Measurements from ENCODE around the gene CCDC24. TPM values are rescaled to one million over a fixed set of nuclear protein-coding genes. Genes with fewer than 3 reads are reported as not detected.

The CCDC24 gene
- total RNA-seq, 3 donors from 2014 or later: 1.0 to 1.8 (median 1.2) TPM

- no peaks in the 10 kb centered on the region for H3K27me3 Mint-ChIP-seq (ENCODE audit: low read depth)
- DNase-seq (no peak), ATAC-seq (no peak)
- peaks cover 2% of the 10 kb centered on the region for H3K36me3 Mint-ChIP-seq (ENCODE audit: insufficient read depth)
- no peak overlapping the region for H3K4me3 Mint-ChIP-seq
- no peaks in the 10 kb centered on the region for H3K9me3 Mint-ChIP-seq
- peaks cover 11% of the 10 kb centered on the region for H3K4me1 Mint-ChIP-seq (ENCODE audit: low read depth)
Measured at GRCh38 chr1:43994071-43994470, 2.7 kb downstream of the CCDC24 start.

DNA sequence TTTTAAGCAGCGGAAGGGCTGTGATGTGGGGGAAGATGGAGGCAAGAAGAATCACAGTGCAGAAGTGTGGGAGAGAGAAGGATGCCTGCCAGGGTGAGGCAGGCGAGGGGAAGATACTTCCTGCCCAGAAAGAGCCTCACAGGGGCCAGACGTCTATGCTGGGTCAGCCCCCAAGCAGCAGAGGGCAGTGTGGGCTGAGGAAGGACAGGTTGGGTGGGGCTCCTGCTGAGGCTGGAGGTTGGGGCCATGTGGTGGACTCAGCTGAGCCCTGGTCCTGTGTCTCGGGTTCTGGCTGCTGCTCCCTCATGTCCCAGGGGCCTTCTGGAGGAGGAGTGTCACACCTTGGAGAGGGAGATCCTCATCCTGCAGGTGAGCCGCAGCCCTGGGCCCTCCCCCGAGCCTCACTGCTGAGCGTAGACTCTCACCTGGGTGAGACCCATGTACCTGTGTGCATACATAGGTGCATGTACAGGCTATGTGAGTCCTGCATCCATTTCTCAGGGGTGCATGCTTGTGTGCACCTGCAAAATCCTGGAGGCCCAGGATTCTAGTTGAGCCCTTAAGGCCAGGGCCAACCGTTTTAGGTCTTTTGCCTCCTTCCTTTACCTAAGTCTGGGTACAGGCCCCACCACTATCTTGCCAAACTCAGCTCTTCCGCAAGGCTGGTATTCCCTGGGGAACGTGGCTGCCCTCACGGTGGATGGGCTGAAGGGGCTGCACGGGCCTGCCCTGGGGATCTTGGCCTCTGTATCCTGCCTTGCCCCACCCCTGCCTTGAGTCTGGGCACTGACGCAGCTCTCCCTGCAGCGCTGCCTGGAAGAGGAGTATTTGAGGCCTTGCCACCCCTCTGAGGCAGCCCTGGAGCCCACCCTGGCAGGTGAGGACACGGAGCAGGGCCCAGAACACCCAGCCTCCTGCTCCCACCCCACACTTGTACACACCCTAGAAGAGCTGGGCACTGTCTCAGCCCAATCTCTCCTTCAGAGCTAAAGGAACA lies 3.7 kb downstream of the CCDC24 start:
- no peak for DNase-seq
- no peaks in the 10 kb centered on the region for H3K9me3 Mint-ChIP-seq
- no peaks in the 10 kb centered on the region for H3K27me3 Mint-ChIP-seq (ENCODE audit: low read depth)
- no peak overlapping the region for H3K4me3 Mint-ChIP-seq
- no peak for ATAC-seq
- H3K36me3 Mint-ChIP-seq (ENCODE audit: insufficient read depth): peaks cover 2% of the 10 kb centered on the region
- H3K4me1 Mint-ChIP-seq (ENCODE audit: low read depth): peaks cover 11% of the 10 kb centered on the region

- peaks cover 2% of the 10 kb centered on the region for H3K36me3 Mint-ChIP-seq (ENCODE audit: insufficient read depth)
- DNase-seq: no peak
- ATAC-seq: no peak
- H3K27me3 Mint-ChIP-seq (ENCODE audit: low read depth): no peaks in the 10 kb centered on the region
- peaks cover 11% of the 10 kb centered on the region for H3K4me1 Mint-ChIP-seq (ENCODE audit: low read depth)
- no peak overlapping the region for H3K4me3 Mint-ChIP-seq
- H3K9me3 Mint-ChIP-seq: no peaks in the 10 kb centered on the region
Measured at GRCh38 chr1:43995984-43996732, 4.8 kb downstream of the CCDC24 start.

DNA sequence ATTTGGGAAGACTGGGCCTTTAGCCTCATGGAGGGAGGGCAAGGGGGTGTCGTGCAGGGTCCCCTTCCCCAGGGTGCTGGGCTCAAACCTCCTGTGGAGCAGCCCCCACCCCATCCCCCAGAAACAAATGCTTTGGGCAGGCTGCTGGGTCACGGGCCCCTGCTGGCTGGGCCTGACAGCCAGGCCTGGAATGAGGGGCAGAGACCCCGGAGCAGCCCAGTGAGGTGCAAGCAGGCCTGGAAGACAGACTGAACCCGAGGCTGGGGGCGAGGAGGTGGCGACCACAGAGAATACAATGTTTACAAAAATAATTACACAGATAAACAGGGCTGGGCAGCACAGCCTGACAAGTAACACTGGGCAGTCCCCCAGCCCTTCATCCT lies 5.3 kb downstream of the CCDC24 start:
- Mint-ChIP-seq H3K36me3 (ENCODE audit: insufficient read depth) (peaks cover 2% of the 10 kb centered on the region), H3K4me3 (no peak overlapping the region), H3K27me3 (ENCODE audit: low read depth) (no peaks in the 10 kb centered on the region), H3K9me3 (no peaks in the 10 kb centered on the region), H3K4me1 (ENCODE audit: low read depth) (peaks cover 10% of the 10 kb centered on the region)
- no peak for DNase-seq
- ATAC-seq: no peak

DNA sequence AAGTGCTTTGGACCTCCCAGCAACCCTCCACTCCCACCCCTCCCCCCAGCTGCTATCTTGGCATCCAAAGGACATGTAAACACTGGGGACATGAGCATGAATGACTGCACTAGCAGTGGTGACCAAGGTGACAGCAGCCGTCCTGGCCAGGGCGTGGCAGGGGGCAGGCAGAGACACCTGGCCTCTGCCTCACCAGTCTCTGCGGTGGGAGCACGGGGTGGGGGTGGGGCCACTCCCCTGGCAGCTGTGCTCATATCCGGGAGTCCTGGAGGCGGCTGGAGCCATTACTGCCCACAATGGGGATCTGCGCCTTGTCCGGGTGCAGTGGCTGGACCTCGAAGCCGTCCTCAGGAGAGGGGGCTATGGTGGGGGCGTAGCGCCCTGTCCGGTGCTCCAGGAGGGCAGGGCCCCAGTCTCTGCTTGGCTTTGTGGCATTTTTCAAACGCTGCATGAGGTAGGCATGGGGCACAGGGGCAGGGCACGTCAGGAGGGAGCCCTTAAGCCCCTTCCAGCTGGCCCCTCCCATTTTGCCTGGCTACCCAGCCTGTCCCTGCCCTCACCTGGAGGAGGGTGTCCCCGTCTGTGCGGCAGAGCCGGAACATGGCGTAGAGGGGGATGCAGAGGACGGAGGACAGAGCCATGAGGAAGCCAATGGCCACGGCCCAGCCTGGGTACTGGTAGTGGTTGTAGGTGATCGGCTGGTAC lies 6.0 kb downstream of the CCDC24 start:
- DNase-seq (no peak), ATAC-seq (no peak)
- no peaks in the 10 kb centered on the region for H3K9me3 Mint-ChIP-seq
- H3K4me3 Mint-ChIP-seq: no peak overlapping the region
- peaks cover 2% of the 10 kb centered on the region for H3K36me3 Mint-ChIP-seq (ENCODE audit: insufficient read depth)
- peaks cover 4% of the 10 kb centered on the region for H3K4me1 Mint-ChIP-seq (ENCODE audit: low read depth)
- no peaks in the 10 kb centered on the region for H3K27me3 Mint-ChIP-seq (ENCODE audit: low read depth)

GRCh38 chr1:43998000-43998378 lies 6.6 kb downstream of the CCDC24 start:
- no peaks in the 10 kb centered on the region for H3K9me3 Mint-ChIP-seq
- no peaks in the 10 kb centered on the region for H3K4me1 Mint-ChIP-seq (ENCODE audit: low read depth)
- ATAC-seq (no peak), DNase-seq (no peak)
- no peaks in the 10 kb centered on the region for H3K27me3 Mint-ChIP-seq (ENCODE audit: low read depth)
- no peak overlapping the region for H3K4me3 Mint-ChIP-seq
- peaks cover 2% of the 10 kb centered on the region for H3K36me3 Mint-ChIP-seq (ENCODE audit: insufficient read depth)

DNA sequence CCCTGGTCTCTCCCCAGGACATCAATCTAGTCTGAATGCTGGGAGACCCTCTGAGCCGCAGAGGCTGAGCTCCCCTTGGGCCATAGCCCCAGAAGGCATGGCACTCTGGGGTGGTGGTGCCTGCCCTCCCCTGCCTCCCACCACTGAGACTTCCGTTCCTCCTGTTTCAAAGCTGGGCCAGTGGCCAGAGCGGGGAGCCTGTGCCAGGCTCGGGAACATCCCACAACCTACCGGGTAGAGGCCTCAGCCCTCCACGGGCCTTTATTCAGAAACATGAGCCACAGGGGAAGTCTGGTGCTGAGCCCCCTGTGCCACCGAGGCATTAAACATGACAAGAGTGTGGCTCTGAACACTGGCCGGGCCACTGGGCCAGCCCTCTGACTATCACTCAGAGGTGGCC lies 8.1 kb downstream of the CCDC24 start:
- ATAC-seq: no peak
- Mint-ChIP-seq H3K9me3 (no peaks in the 10 kb centered on the region), H3K36me3 (ENCODE audit: insufficient read depth) (peaks cover 2% of the 10 kb centered on the region), H3K27me3 (ENCODE audit: low read depth) (no peaks in the 10 kb centered on the region), H3K4me3 (no peak overlapping the region), H3K4me1 (ENCODE audit: low read depth) (no peaks in the 10 kb centered on the region)
- DNase-seq: no peak

DNA sequence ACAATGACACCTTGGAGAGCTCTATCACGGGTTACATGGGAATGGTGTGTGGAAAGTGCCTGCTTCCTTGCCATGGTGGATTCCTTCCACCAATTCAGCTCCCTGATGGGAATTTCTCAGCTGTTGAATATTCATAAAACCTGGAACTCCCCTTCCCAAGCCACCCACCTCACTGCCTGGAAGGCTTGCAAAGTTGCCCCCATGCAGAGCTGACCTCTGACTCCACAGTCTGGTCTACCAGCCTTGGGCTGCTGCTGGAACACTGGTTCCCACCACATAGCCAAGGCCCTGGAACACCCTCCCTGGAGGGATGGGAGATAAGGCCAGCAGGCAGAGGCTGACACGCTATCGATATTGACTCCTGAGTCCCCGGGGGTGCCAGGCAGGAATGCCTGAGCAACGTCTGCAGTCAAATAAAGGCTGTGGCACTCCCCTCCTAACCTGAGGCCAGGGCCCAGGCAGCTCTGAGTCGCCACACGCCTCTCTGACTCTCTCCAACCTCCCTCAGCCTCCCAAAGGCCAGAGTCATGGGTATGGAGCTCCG lies 8.8 kb downstream of the CCDC24 start:
- no peak overlapping the region for H3K4me3 Mint-ChIP-seq
- H3K9me3 Mint-ChIP-seq: no peaks in the 10 kb centered on the region
- ATAC-seq: no peak
- peaks cover 2% of the 10 kb centered on the region for H3K36me3 Mint-ChIP-seq (ENCODE audit: insufficient read depth)
- no peak for DNase-seq
- no peaks in the 10 kb centered on the region for H3K4me1 Mint-ChIP-seq (ENCODE audit: low read depth)
- no peaks in the 10 kb centered on the region for H3K27me3 Mint-ChIP-seq (ENCODE audit: low read depth)

DNA sequence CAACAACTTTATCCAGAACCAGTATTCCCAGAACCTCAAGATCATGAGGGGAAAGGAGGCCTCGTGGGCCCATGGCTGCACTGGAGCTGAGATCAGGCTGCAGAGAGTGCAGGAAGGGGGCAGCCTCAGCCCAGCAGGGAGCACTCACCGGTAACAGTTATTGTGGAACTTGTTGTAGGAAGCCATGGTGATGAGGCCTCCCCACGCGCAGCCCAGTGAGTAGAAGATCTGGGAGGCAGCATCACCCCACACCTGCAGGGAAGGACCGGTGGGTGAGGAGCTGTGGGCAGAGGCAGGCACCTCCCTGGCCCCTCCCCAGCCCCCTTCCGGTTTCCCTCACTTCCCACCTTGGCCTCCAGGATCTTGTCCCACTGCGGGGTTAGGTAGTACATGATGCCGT lies 10.8 kb downstream of the CCDC24 start:
- Mint-ChIP-seq H3K4me3 (no peak overlapping the region), H3K4me1 (ENCODE audit: low read depth) (no peaks in the 10 kb centered on the region), H3K27me3 (ENCODE audit: low read depth) (no peaks in the 10 kb centered on the region), H3K9me3 (no peaks in the 10 kb centered on the region), H3K36me3 (ENCODE audit: insufficient read depth) (peaks cover 2% of the 10 kb centered on the region)
- DNase-seq: no peak
- no peak for ATAC-seq

GRCh38 chr1:44002606-44003157 lies 11.3 kb downstream of the CCDC24 start:
- no peak overlapping the region for H3K4me3 Mint-ChIP-seq
- peaks cover 2% of the 10 kb centered on the region for H3K36me3 Mint-ChIP-seq (ENCODE audit: insufficient read depth)
- no peak for ATAC-seq
- H3K27me3 Mint-ChIP-seq (ENCODE audit: low read depth): no peaks in the 10 kb centered on the region
- H3K4me1 Mint-ChIP-seq (ENCODE audit: low read depth): no peaks in the 10 kb centered on the region
- H3K9me3 Mint-ChIP-seq: no peaks in the 10 kb centered on the region
- no peak for DNase-seq

GRCh38 chr1:44008259-44008658 lies 16.9 kb downstream of the CCDC24 start:
- DNase-seq (no peak), ATAC-seq (no peak)
- no peaks in the 10 kb centered on the region for H3K27me3 Mint-ChIP-seq (ENCODE audit: low read depth)
- H3K9me3 Mint-ChIP-seq: no peaks in the 10 kb centered on the region
- no peaks in the 10 kb centered on the region for H3K36me3 Mint-ChIP-seq (ENCODE audit: insufficient read depth)
- no peak overlapping the region for H3K4me3 Mint-ChIP-seq
- peaks cover 5% of the 10 kb centered on the region for H3K4me1 Mint-ChIP-seq (ENCODE audit: low read depth)

GRCh38 chr1:44010935-44011471 lies 19.6 kb downstream of the CCDC24 start:
- H3K27me3 Mint-ChIP-seq (ENCODE audit: low read depth): no peaks in the 10 kb centered on the region
- H3K9me3 Mint-ChIP-seq: no peaks in the 10 kb centered on the region
- no peak for DNase-seq
- H3K36me3 Mint-ChIP-seq (ENCODE audit: insufficient read depth): no peaks in the 10 kb centered on the region
- ATAC-seq: no peak
- H3K4me1 Mint-ChIP-seq (ENCODE audit: low read depth): peaks cover 5% of the 10 kb centered on the region
- no peak overlapping the region for H3K4me3 Mint-ChIP-seq

DNA sequence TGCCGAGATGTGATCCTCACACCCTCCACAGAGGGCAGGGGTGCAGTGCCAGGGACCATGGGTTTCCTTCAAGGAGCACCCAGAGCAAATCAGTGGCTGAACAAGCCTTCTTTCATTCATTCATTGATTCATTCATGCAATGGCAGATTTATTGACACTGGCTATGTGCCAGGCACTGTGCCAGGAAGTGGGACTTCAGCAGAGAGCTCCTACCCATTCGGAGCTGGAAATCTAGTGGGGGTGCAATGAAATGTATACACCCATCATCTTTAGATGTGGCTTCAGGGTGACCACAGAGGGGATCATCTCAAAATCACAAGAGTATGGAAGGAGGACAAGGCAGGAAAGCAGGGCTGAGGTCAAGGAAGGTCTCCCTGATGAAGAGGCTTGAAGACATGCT lies 21.0 kb downstream of the CCDC24 start:
- ATAC-seq (no peak), DNase-seq (no peak)
- H3K27me3 Mint-ChIP-seq (ENCODE audit: low read depth): no peaks in the 10 kb centered on the region
- no peaks in the 10 kb centered on the region for H3K36me3 Mint-ChIP-seq (ENCODE audit: insufficient read depth)
- H3K4me3 Mint-ChIP-seq: no peak overlapping the region
- peaks cover 5% of the 10 kb centered on the region for H3K4me1 Mint-ChIP-seq (ENCODE audit: low read depth)
- no peaks in the 10 kb centered on the region for H3K9me3 Mint-ChIP-seq

Data from activated T-cell treated with anti-CD3 and anti-CD28 coated beads, Interleukin-2, amount 50 U/mL, for 4 hours (primary cell).